Measurements from ENCODE around the gene ACHE.

- TF ChIP-seq, protein P1, sequence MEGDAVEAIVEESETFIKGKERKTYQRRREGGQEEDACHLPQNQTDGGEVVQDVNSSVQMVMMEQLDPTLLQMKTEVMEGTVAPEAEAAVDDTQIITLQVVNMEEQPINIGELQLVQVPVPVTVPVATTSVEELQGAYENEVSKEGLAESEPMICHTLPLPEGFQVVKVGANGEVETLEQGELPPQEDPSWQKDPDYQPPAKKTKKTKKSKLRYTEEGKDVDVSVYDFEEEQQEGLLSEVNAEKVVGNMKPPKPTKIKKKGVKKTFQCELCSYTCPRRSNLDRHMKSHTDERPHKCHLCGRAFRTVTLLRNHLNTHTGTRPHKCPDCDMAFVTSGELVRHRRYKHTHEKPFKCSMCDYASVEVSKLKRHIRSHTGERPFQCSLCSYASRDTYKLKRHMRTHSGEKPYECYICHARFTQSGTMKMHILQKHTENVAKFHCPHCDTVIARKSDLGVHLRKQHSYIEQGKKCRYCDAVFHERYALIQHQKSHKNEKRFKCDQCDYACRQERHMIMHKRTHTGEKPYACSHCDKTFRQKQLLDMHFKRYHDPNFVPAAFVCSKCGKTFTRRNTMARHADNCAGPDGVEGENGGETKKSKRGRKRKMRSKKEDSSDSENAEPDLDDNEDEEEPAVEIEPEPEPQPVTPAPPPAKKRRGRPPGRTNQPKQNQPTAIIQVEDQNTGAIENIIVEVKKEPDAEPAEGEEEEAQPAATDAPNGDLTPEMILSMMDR (IDR thresholded peaks at IDR 0.05; ENCODE audit: low read depth, low read length, missing input control): no peak
- TF ChIP-seq, protein P2, sequence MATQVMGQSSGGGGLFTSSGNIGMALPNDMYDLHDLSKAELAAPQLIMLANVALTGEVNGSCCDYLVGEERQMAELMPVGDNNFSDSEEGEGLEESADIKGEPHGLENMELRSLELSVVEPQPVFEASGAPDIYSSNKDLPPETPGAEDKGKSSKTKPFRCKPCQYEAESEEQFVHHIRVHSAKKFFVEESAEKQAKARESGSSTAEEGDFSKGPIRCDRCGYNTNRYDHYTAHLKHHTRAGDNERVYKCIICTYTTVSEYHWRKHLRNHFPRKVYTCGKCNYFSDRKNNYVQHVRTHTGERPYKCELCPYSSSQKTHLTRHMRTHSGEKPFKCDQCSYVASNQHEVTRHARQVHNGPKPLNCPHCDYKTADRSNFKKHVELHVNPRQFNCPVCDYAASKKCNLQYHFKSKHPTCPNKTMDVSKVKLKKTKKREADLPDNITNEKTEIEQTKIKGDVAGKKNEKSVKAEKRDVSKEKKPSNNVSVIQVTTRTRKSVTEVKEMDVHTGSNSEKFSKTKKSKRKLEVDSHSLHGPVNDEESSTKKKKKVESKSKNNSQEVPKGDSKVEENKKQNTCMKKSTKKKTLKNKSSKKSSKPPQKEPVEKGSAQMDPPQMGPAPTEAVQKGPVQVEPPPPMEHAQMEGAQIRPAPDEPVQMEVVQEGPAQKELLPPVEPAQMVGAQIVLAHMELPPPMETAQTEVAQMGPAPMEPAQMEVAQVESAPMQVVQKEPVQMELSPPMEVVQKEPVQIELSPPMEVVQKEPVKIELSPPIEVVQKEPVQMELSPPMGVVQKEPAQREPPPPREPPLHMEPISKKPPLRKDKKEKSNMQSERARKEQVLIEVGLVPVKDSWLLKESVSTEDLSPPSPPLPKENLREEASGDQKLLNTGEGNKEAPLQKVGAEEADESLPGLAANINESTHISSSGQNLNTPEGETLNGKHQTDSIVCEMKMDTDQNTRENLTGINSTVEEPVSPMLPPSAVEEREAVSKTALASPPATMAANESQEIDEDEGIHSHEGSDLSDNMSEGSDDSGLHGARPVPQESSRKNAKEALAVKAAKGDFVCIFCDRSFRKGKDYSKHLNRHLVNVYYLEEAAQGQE (IDR thresholded peaks at IDR 0.05): no peak
- TF ChIP-seq RXRA (IDR thresholded peaks at IDR 0.05) (peak; percentile 39 to 44), HNF4G (IDR thresholded peaks at IDR 0.05) (peak; percentile 71), MAX (IDR thresholded peaks at IDR 0.05) (peak; percentile 43), YY1 (IDR thresholded peaks at IDR 0.05) (peak; percentile 48), GABPA (IDR thresholded peaks at IDR 0.05 in 1 of 2, conservative IDR thresholded peaks at IDR 0.05 in 1 of 2) (no peak)
Measured at GRCh38 chr7:100867776-100868485, 27.8 kb downstream of the ACHE start.

Measured in liver (tissue), 3 donors.